ENCODE measurements around the gene RAPH1. TPM values are rescaled to one million over a fixed set of nuclear protein-coding genes. Genes with fewer than 3 reads are reported as not detected.

RAPH1 gene
- total and polyA plus RNA-seq, 4 donors = 7.2 to 62.7 (median 35.1) TPM

GRCh38 chr2:203583084-203583695, 48.1 kb upstream of the RAPH1 start:
- Histone ChIP-seq H3K27me3 (ENCODE audit: control insufficient read depth in 3 of 3, insufficient read depth in 3 of 3, low read length in 2 of 3) (no peaks in the 10 kb centered on the region), H3K9me3 (ENCODE audit: control insufficient read depth in 4 of 4, insufficient read depth in 3 of 4, low read length in 3 of 4) (no peaks in the 10 kb centered on the region), H3K4me1 (ENCODE audit: control insufficient read depth in 5 of 5, insufficient read depth in 5 of 5, low read length in 5 of 5) (peaks cover 2 to 21% (median 9%) of the 10 kb centered on the region in 5 donors), H3K4me3 (no peak overlapping the region), H3K27ac (ENCODE audit: low read depth in 1 of 2, low read length in 1 of 2) (no peak overlapping the region), H3K36me3 (ENCODE audit: control insufficient read depth in 4 of 4, insufficient read depth in 4 of 4, low read length in 4 of 4) (no peaks in the 10 kb centered on the region), H3K9ac (ENCODE audit: insufficient read depth in 1 of 2, low read length in 2 of 2) (peak overlapping the region in 1 of 2 donors; percentile 48)
- DNase-seq (no peak), ATAC-seq (ENCODE audit: insufficient read depth, low FRiP score) (no peak)
- TF ChIP-seq CTCF (IDR thresholded peaks at IDR 0.05; ENCODE audit: control extremely low read depth, extremely low read depth) = no peak
- WGBS, 2 donors = 90 to 91% methylated on average over 3 of the region's 3 CpGs

GRCh38 chr2:203582468-203582867, 47.4 kb upstream of the RAPH1 start:
- no peaks in the 10 kb centered on the region for H3K36me3 ChIP-seq (ENCODE audit: control insufficient read depth in 4 of 4, insufficient read depth in 4 of 4, low read length in 4 of 4)
- peak; percentile 26 to 87 (median 85) for DNase-seq
- 36 to 67% methylated on average over 3 of the region's 3 CpGs for WGBS, 2 donors

GRCh38 chr2:203580844-203581243, 45.7 kb upstream of the RAPH1 start:
- Histone ChIP-seq H3K27ac (ENCODE audit: low read depth in 1 of 2, low read length in 1 of 2) (peak overlapping the region in 1 of 2 donors; percentile 59), H3K4me3 (no peak overlapping the region), H3K36me3 (ENCODE audit: control insufficient read depth in 4 of 4, insufficient read depth in 4 of 4, low read length in 4 of 4) (no peaks in the 10 kb centered on the region), H3K9ac (ENCODE audit: insufficient read depth in 1 of 2, low read length in 2 of 2) (no peak overlapping the region), H3K9me3 (ENCODE audit: control insufficient read depth in 4 of 4, insufficient read depth in 3 of 4, low read length in 3 of 4) (no peaks in the 10 kb centered on the region), H3K27me3 (ENCODE audit: control insufficient read depth in 3 of 3, insufficient read depth in 3 of 3, low read length in 2 of 3) (no peaks in the 10 kb centered on the region), H3K4me1 (ENCODE audit: control insufficient read depth in 5 of 5, insufficient read depth in 5 of 5, low read length in 5 of 5) (peaks cover 2 to 21% (median 9%) of the 10 kb centered on the region in 5 donors)
- ATAC-seq (ENCODE audit: insufficient read depth, low FRiP score) (no peak), DNase-seq (no peak)
- 53 to 65% methylated on average over 5 of the region's 5 CpGs for WGBS, 2 donors
- no peak for TF ChIP-seq CTCF (IDR thresholded peaks at IDR 0.05; ENCODE audit: control extremely low read depth, extremely low read depth)

More at GRCh38 chr2:203582468-203582867, 47.4 kb upstream of the RAPH1 start:
- no peak for TF ChIP-seq CTCF (IDR thresholded peaks at IDR 0.05; ENCODE audit: control extremely low read depth, extremely low read depth)
- Histone ChIP-seq H3K9me3 (ENCODE audit: control insufficient read depth in 4 of 4, insufficient read depth in 3 of 4, low read length in 3 of 4) (no peaks in the 10 kb centered on the region), H3K27me3 (ENCODE audit: control insufficient read depth in 3 of 3, insufficient read depth in 3 of 3, low read length in 2 of 3) (no peaks in the 10 kb centered on the region), H3K4me1 (ENCODE audit: control insufficient read depth in 5 of 5, insufficient read depth in 5 of 5, low read length in 5 of 5) (peaks cover 2 to 21% (median 9%) of the 10 kb centered on the region in 5 donors), H3K4me3 (no peak overlapping the region), H3K9ac (ENCODE audit: insufficient read depth in 1 of 2, low read length in 2 of 2) (peak overlapping the region in 1 of 2 donors; percentile 36), H3K27ac (ENCODE audit: low read depth in 1 of 2, low read length in 1 of 2) (peak overlapping the region in 1 of 2 donors; percentile 29)
- ATAC-seq (ENCODE audit: insufficient read depth, low FRiP score) = no peak
